ENCODE results near the gene MINK1. TPM values are rescaled to one million over a fixed set of nuclear protein-coding genes. Genes with fewer than 3 reads are reported as not detected.

MINK1 gene
- total and polyA plus RNA-seq, 2 of the 8 experiments (the other 6 are each of a cell fraction or from before 2014, with no cell fraction given) = 26.9 to 77.7 TPM

- Histone ChIP-seq H3K56ac (replicated peaks; ENCODE audit: insufficient read length, low read depth, low read length) (no peak overlapping the region), H3K4me1 (replicated peaks in 1 of 4; ENCODE audit: control insufficient read depth in 3 of 4, insufficient read depth in 4 of 4, low read length in 3 of 4) (no peaks in the 10 kb centered on the region; a peak in 1 of 7 replicates), H2BK12ac (ENCODE audit: low read depth, low read length) (no peak overlapping the region), H3K4me3 (ENCODE audit: extremely low read depth in 1 of 4, insufficient read depth in 2 of 4, low read depth in 3 of 4, low read length in 4 of 4) (no peak overlapping the region), H4K20me1 (replicated peaks in 1 of 2; ENCODE audit: control insufficient read depth in 1 of 2, insufficient read depth in 2 of 2, low read length in 2 of 2) (no peaks in the 10 kb centered on the region), H2BK120ac (replicated peaks; ENCODE audit: low read depth, low read length) (no peak overlapping the region), H3K4ac (replicated peaks; ENCODE audit: insufficient read length, low read depth, low read length) (no peak overlapping the region), H3K4me2 (ENCODE audit: insufficient read depth in 1 of 2, low read depth in 2 of 2, low read length in 2 of 2) (no peak overlapping the region), H3K9ac (replicated peaks in 1 of 4; ENCODE audit: extremely low read depth in 1 of 4, low read depth in 3 of 4, low read length in 3 of 4) (no peak overlapping the region), H2BK5ac (ENCODE audit: low read depth, low read length) (no peak overlapping the region), H3K14ac (ENCODE audit: insufficient read length) (no peak overlapping the region), H3K18ac (ENCODE audit: extremely low read depth, low read length) (no peak overlapping the region), H3K23ac (ENCODE audit: insufficient read length) (no peak overlapping the region), H3K79me1 (ENCODE audit: low read depth, low read length) (no peaks in the 10 kb centered on the region), H3K27ac (ENCODE audit: low read depth, low read length) (no peak overlapping the region), H3K23me2 (ENCODE audit: low read depth, low read length) (no peaks in the 10 kb centered on the region), H2BK20ac (ENCODE audit: low read length) (no peak overlapping the region), H4K8ac (ENCODE audit: extremely low read depth, insufficient read depth, low read length) (0 out of 2 replicates have a peak overlapping the region, but pooled peaks have one; percentile 25), H4K91ac (replicated peaks; ENCODE audit: insufficient read length, low read length) (no peak overlapping the region), H2AFZ (ENCODE audit: low read length) (no peak overlapping the region), H3K27me3 (replicated peaks in 1 of 4; ENCODE audit: control insufficient read depth in 3 of 4, extremely low read depth in 1 of 4, insufficient read depth in 3 of 4, low read length in 3 of 4) (no peaks in the 10 kb centered on the region), H3K79me2 (ENCODE audit: control insufficient read depth in 1 of 2, insufficient read depth in 2 of 2, low read length in 2 of 2) (no peaks in the 10 kb centered on the region), H2AK5ac (ENCODE audit: low read depth, low read length) (no peak overlapping the region), H2BK15ac (ENCODE audit: low read length) (no peak overlapping the region), H3K9me3 (ENCODE audit: insufficient read depth in 2 of 2, low read depth in 1 of 2, low read length in 1 of 2) (no peaks in the 10 kb centered on the region), H3K36me3 (ENCODE audit: control insufficient read depth in 2 of 4, insufficient read depth in 4 of 4, low read length in 3 of 4) (peaks cover 0 to 2% (median 0%) of the 10 kb centered on the region in 4 experiments; a peak in 1 of 8 replicates), H4K5ac (ENCODE audit: insufficient read length, low read depth, low read length) (no peak overlapping the region)
- 93 to 100% methylated on average over 1 to 17 of the region's 18 CpGs for WGBS, 2 experiments (ENCODE audit: extremely low coverage in 1 of 2, insufficient coverage in 1 of 2, insufficient read length in 1 of 2, insufficient replicate concordance in 2 of 2, low coverage in 1 of 2, low lambda C conversion rate in 2 of 2, missing lambda C conversion rate in 1 of 2)
- TF ChIP-seq SIRT6 (IDR thresholded peaks at IDR 0.05; ENCODE audit: low read length) (no peak), TAF1 (IDR thresholded peaks at IDR 0.05; ENCODE audit: low read depth, low read length) (no peak), KDM4A (IDR thresholded peaks at IDR 0.05; ENCODE audit: low read depth, low read length, severe bottlenecking) (no peak), SRF (IDR thresholded peaks at IDR 0.05; ENCODE audit: low read depth, low read length) (no peak), GABPA (IDR thresholded peaks at IDR 0.05; ENCODE audit: borderline replicate concordance, insufficient read depth, low read length) (no peak), PHF8 (conservative IDR thresholded peaks at IDR 0.05; ENCODE audit: low read depth, low read length) (no peak), YY1 (IDR thresholded peaks at IDR 0.05; ENCODE audit: low read depth, low read length) (no peak), EP300 (IDR thresholded peaks at IDR 0.05; ENCODE audit: borderline replicate concordance in 1 of 2, low read depth in 2 of 2, low read length in 2 of 2) (no peak), SP4 (IDR thresholded peaks at IDR 0.05; ENCODE audit: low read length) (no peak)
- no peak for DNase-seq (ENCODE audit: low read depth in 1 of 2, low spot score in 2 of 2)
- ChIA-PET POLR2A (ENCODE audit: partially characterized antibody) (interaction anchor here (0.7 to 7.3 kb wide), 7 partner anchors 9 to 20 kb away, joined by 3 to 60 read pairs (median 7); partner anchors contain the start of genes PFN1, RNF167 and SLC25A11), CTCF (ENCODE audit: partially characterized antibody) (interaction anchor here (1.0 to 1.1 kb wide), 3 partner anchors 10 to 28 kb away, joined by 3 to 4 read pairs (median 3); no protein-coding TSS in a partner anchor)
- no peak for FAIRE-seq
These were observed 95.7 kb downstream of the MINK1 start for GRCh38 chr17:4928881-4929280.
